Neural progenitor cell (in vitro differentiated cells): Measurements from ENCODE around the gene TMPRSS6. TPM values are rescaled to one million over a fixed set of nuclear protein-coding genes. Genes with fewer than 3 reads are reported as not detected.
A peak's percentile ranks its signal among the peaks of the same experiment; 100 is the strongest.

Source experiments
- DNase-seq: peaks from one replicate; pipeline ENCODE4 v3.0.0-alpha.2; 2016; ENCODE audit warnings: low spot score
- H2AFZ ChIP-seq: fragments of 200-600 bp; sonication (generic); replicated peaks from 2 replicates; pipeline ENCODE4 v1.6.1; 2016; ENCODE audit warnings: antibody characterized with exemption
- H3F3A ChIP-seq: fragments of 200-600 bp; sonication (generic); 2 replicates; pipeline ENCODE4 v1.6.1; 2016; ENCODE audit warnings: antibody characterized with exemption, low read depth
- H3K27ac ChIP-seq: fragments of 200-600 bp; sonication (generic); 2 replicates; pipeline ENCODE4 v1.5.1; 2016; ENCODE audit warnings: mild to moderate bottlenecking
- H3K27me3 ChIP-seq: fragments of 200-600 bp; sonication (generic); 2 replicates; pipeline ENCODE4 v1.6.1; 2016; ENCODE audit warnings: mild to moderate bottlenecking, moderate library complexity
- H3K36me3 ChIP-seq: fragments of 200-600 bp; sonication (generic); 2 replicates; pipeline ENCODE4 v1.5.1; 2016
- H3K4me1 ChIP-seq: fragments of 200-600 bp; sonication (generic); 2 replicates; pipeline ENCODE4 v1.6.1; 2016; ENCODE audit warnings: mixed run types
- H3K4me2 ChIP-seq: fragments of 200-600 bp; sonication (generic); 2 replicates; pipeline ENCODE4 v1.6.1; 2016
- H3K4me3 ChIP-seq: fragments of 200-600 bp; sonication (generic); 2 replicates; pipeline ENCODE4 v1.5.1; 2016
- H3K79me2 ChIP-seq: fragments of 200-600 bp; sonication (generic); 2 replicates; pipeline ENCODE4 v1.6.1; 2016; ENCODE audit warnings: low read depth
- H3K9ac ChIP-seq: fragments of 200-600 bp; sonication (generic); 2 replicates; pipeline ENCODE4 v1.6.1; 2016
- H3K9me3 ChIP-seq: fragments of 200-600 bp; sonication (generic); 2 replicates; pipeline ENCODE4 v1.5.1; 2016; ENCODE audit warnings: low read depth
- H4K20me1 ChIP-seq: fragments of 200-600 bp; sonication (generic); 2 replicates; pipeline ENCODE4 v1.6.1; 2016; ENCODE audit warnings: low read depth
- H3K27ac Mint-ChIP-seq: 3 replicates; pipeline ENCODE4 v1.8.0; 2021; ENCODE audit warnings: mixed read lengths
- H3K27me3 Mint-ChIP-seq: 2 replicates; pipeline ENCODE4 v1.8.0; 2022; ENCODE audit warnings: low read depth, mild to moderate bottlenecking, inconsistent platforms, moderate library complexity, mixed read lengths; ENCODE audit not compliant: insufficient read depth
- H3K36me3 Mint-ChIP-seq: 3 replicates; pipeline ENCODE4 v1.8.0; 2021; ENCODE audit warnings: mixed read lengths
- H3K4me1 Mint-ChIP-seq: 3 replicates; pipeline ENCODE4 v1.8.0; 2021; ENCODE audit warnings: mixed read lengths
- H3K4me3 Mint-ChIP-seq: 3 replicates; pipeline ENCODE4 v1.8.0; 2021; ENCODE audit warnings: mild to moderate bottlenecking, moderate library complexity, mixed read lengths
- H3K9me3 Mint-ChIP-seq: 3 replicates; pipeline ENCODE4 v1.8.0; 2020; ENCODE audit warnings: mixed read lengths
- CTCF ChIP-seq: fragments of 200-600 bp; sonication (generic); IDR thresholded peaks from 2 replicates; pipeline ENCODE4 v1.5.1; 2017; ENCODE audit warnings: antibody characterized with exemption, mild to moderate bottlenecking
- EZH2 ChIP-seq: fragments of 200-600 bp; sonication (generic); IDR thresholded peaks from 2 replicates; pipeline ENCODE4 v1.6.1; 2017; ENCODE audit warnings: antibody characterized with exemption, mild to moderate bottlenecking, moderate library complexity
- EZH2phosphoT487 ChIP-seq: fragments of 200-600 bp; sonication (generic); IDR thresholded peaks from 2 replicates; pipeline ENCODE4 v1.6.1; 2017; ENCODE audit warnings: antibody characterized with exemption
- total RNA-seq: library from RNA; depleted of rRNA; stranded (reverse); fragments of >200 nt; gene quantifications from 2 replicates; pipeline ENCODE4 v1.2.3, GENCODE V29; 2015; ENCODE audit warnings: low replicate concordance

TMPRSS6 gene
- total RNA-seq, 1 donor from 2014 or later = not detected

DNA sequence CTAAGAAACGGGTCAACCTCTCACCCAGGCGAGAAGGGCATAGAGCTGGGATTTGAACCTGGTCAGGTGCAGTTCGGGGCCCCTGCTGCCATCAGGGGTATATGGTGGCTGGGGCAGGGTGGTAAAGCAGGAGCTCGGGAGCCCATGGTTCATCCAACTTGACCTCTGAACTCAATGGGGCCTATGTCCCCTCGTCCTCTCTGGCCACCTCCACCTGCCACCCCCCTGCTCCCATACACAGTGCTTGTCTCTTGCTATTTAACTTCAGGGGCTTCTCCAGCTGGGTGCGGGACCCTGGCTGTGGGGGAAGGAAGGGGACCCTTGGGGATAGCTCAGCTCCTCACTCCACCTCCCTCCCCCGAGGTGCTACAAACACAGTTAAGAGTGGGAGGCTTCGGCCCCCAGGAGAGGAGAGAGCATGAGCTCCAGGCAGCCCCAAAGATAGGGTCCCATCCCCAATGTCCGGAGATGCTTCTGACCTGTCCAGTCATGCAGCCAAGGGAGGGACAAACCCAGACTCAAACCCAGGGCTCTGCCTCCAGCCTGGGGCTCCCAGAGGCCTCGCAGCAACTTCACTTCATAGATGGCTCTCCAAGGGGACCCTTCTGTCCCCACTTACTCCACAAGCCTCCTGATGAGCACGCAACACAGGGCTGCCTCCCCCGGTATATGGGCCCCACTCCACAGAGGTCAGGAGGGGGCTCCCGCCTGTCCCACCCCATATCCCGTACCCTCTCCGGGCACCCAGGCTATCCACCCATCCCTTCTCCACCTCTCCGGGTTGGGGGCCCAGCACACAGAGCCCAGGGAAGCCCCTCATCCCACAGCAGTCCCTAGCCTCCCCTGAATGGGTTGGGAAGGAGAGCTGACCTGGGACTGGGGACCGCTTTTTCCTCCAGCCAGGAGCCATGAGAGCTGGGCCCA is 39.5 kb upstream of the TMPRSS6 start:
- TF ChIP-seq EZH2phosphoT487 = no peak
- TF ChIP-seq EZH2 = no peak
- TF ChIP-seq CTCF = no peak
- H3F3A ChIP-seq = no peaks in the 10 kb centered on the region
- DNase-seq = no peak
- H3K36me3 ChIP-seq = no peaks in the 10 kb centered on the region
- peaks cover 17% of the 10 kb centered on the region for H3K27me3 Mint-ChIP-seq
- no peak overlapping the region for H3K27ac Mint-ChIP-seq
- H3K9me3 ChIP-seq = peaks cover 5% of the 10 kb centered on the region
- peak overlapping the region; percentile 73 for H2AFZ ChIP-seq
- H3K4me1 Mint-ChIP-seq = peaks cover 23% of the 10 kb centered on the region
- no peak overlapping the region for H3K4me3 Mint-ChIP-seq
- H3K9me3 Mint-ChIP-seq = peaks cover 9% of the 10 kb centered on the region
- H3K79me2 ChIP-seq = no peaks in the 10 kb centered on the region
- H3K4me2 ChIP-seq = no peak overlapping the region
- no peaks in the 10 kb centered on the region for H3K36me3 Mint-ChIP-seq
- H3K4me3 ChIP-seq = no peak overlapping the region
- no peaks in the 10 kb centered on the region for H3K27me3 ChIP-seq
- H3K9ac ChIP-seq = no peak overlapping the region
- H3K27ac ChIP-seq = no peak overlapping the region
- no peaks in the 10 kb centered on the region for H4K20me1 ChIP-seq
- H3K4me1 ChIP-seq = peaks cover 12% of the 10 kb centered on the region

- TF ChIP-seq CTCF = no peak
- TF ChIP-seq EZH2 = no peak
- no peaks in the 10 kb centered on the region for H3K36me3 ChIP-seq
- Mint-ChIP-seq H3K9me3 (peaks cover 7% of the 10 kb centered on the region), H3K4me3 (no peak overlapping the region), H3K27me3 (peaks cover 19% of the 10 kb centered on the region), H3K4me1 (peaks cover 28% of the 10 kb centered on the region), H3K36me3 (no peaks in the 10 kb centered on the region), H3K27ac (no peak overlapping the region)
- no peak overlapping the region for H3K4me3 ChIP-seq
- H3K27me3 ChIP-seq = no peaks in the 10 kb centered on the region
- no peak overlapping the region for H2AFZ ChIP-seq
- H3F3A ChIP-seq = no peaks in the 10 kb centered on the region
- no peak for DNase-seq
- H3K27ac ChIP-seq = no peak overlapping the region
- H3K9me3 ChIP-seq = peaks cover 5% of the 10 kb centered on the region
- H3K4me2 ChIP-seq = no peak overlapping the region
- H3K4me1 ChIP-seq = peaks cover 12% of the 10 kb centered on the region
- no peak overlapping the region for H3K9ac ChIP-seq
- H3K79me2 ChIP-seq = no peaks in the 10 kb centered on the region
- no peaks in the 10 kb centered on the region for H4K20me1 ChIP-seq
Measured at GRCh38 chr22:37148031-37148651, 38.6 kb upstream of the TMPRSS6 start.

GRCh38 chr22:37147186-37147990 is 37.9 kb upstream of the TMPRSS6 start:
- Histone ChIP-seq H3F3A (no peaks in the 10 kb centered on the region), H3K27me3 (no peaks in the 10 kb centered on the region), H2AFZ (no peak overlapping the region), H3K36me3 (no peaks in the 10 kb centered on the region), H3K27ac (no peak overlapping the region), H3K4me3 (no peak overlapping the region), H3K79me2 (no peaks in the 10 kb centered on the region), H3K4me2 (no peak overlapping the region), H3K9me3 (peaks cover 5% of the 10 kb centered on the region), H4K20me1 (no peaks in the 10 kb centered on the region), H3K4me1 (peaks cover 12% of the 10 kb centered on the region), H3K9ac (no peak overlapping the region)
- no peak for TF ChIP-seq CTCF
- no peak for TF ChIP-seq EZH2
- TF ChIP-seq EZH2phosphoT487 = no peak
- Mint-ChIP-seq H3K9me3 (peaks cover 7% of the 10 kb centered on the region), H3K4me3 (no peak overlapping the region), H3K36me3 (no peaks in the 10 kb centered on the region), H3K4me1 (peaks cover 28% of the 10 kb centered on the region), H3K27ac (no peak overlapping the region), H3K27me3 (peaks cover 19% of the 10 kb centered on the region)
- DNase-seq = no peak
